Measurements from ENCODE around the gene DEPDC1B.
A peak's percentile ranks its signal among the peaks of the same experiment; 100 is the strongest.

DEPDC1B gene

GRCh38 chr5:60671899-60672692, 27.9 kb downstream of the DEPDC1B start:
- H3K4me3 ChIP-seq (replicated peaks; ENCODE audit: low read depth, low read length): no peak overlapping the region
- TF ChIP-seq CTCF (IDR thresholded peaks at IDR 0.05; ENCODE audit: low read depth, low read length, missing control alignments): no peak
- no peak for DNase-seq (ENCODE audit: extremely low read depth, low read depth)

GRCh38 chr5:60670749-60671148, 29.2 kb downstream of the DEPDC1B start:
- H3K4me3 ChIP-seq (replicated peaks; ENCODE audit: low read depth, low read length): no peak overlapping the region
- no peak for DNase-seq (ENCODE audit: extremely low read depth, low read depth)
- TF ChIP-seq CTCF (IDR thresholded peaks at IDR 0.05; ENCODE audit: low read depth, low read length, missing control alignments): no peak

GRCh38 chr5:60668686-60669304, 31.2 kb downstream of the DEPDC1B start:
- H3K4me3 ChIP-seq (replicated peaks; ENCODE audit: low read depth, low read length): no peak overlapping the region
- peak; percentile 43 for TF ChIP-seq CTCF (IDR thresholded peaks at IDR 0.05; ENCODE audit: low read depth, low read length, missing control alignments)
- DNase-seq (ENCODE audit: extremely low read depth, low read depth): no peak

- no peak for TF ChIP-seq CTCF (IDR thresholded peaks at IDR 0.05; ENCODE audit: low read depth, low read length, missing control alignments)
- peak; percentile 79 for DNase-seq (ENCODE audit: extremely low read depth, low read depth)
- no peak overlapping the region for H3K4me3 ChIP-seq (replicated peaks; ENCODE audit: low read depth, low read length)
Observed at GRCh38 chr5:60651872-60652620, 47.9 kb downstream of the DEPDC1B start.

GRCh38 chr5:60649288-60649917, 50.6 kb downstream of the DEPDC1B start:
- peak; percentile 55 for TF ChIP-seq CTCF (IDR thresholded peaks at IDR 0.05; ENCODE audit: low read depth, low read length, missing control alignments)
- DNase-seq (ENCODE audit: extremely low read depth, low read depth): peak; percentile 19

GRCh38 chr5:60648175-60648574, 51.8 kb downstream of the DEPDC1B start:
- no peak overlapping the region for H3K4me3 ChIP-seq (replicated peaks; ENCODE audit: low read depth, low read length)
- TF ChIP-seq CTCF (IDR thresholded peaks at IDR 0.05; ENCODE audit: low read depth, low read length, missing control alignments): no peak
- no peak for DNase-seq (ENCODE audit: extremely low read depth, low read depth)

More at GRCh38 chr5:60649288-60649917, 50.6 kb downstream of the DEPDC1B start:
- no peak overlapping the region for H3K4me3 ChIP-seq (replicated peaks; ENCODE audit: low read depth, low read length)

Data from HFF-Myc (cell line).